BJ (cell line): ENCODE data around the gene IGSF8. TPM values are rescaled to one million over a fixed set of nuclear protein-coding genes. Genes with fewer than 3 reads are reported as not detected.

Experiments
- CTCF ChIA-PET: fragments of 350-600 bp; formaldehyde crosslinking; extraction: SDS; loops from one replicate; lab custom pipeline; 2021; ENCODE audit warnings: antibody characterized with exemption, inconsistent platforms; lab: Yijun Ruan, JAX
- POLR2A ChIA-PET: fragments of 300-600 bp; sonication (Branson Sonifier 250); formaldehyde crosslinking; extraction: SDS; loops from one replicate; lab custom pipeline; 2021; ENCODE audit warnings: antibody characterized with exemption; lab: Charles Lee
- DNase-seq: peaks from one replicate; pipeline ENCODE4 v3.0.0-alpha.2; 2011; ENCODE audit warnings: low read depth
- H3K27me3 ChIP-seq: 2 replicates; pipeline ENCODE4 v1.6.0; 2011; ENCODE audit warnings: low read length; ENCODE audit not compliant: control insufficient read depth, insufficient read depth
- H3K36me3 ChIP-seq: 2 replicates; pipeline ENCODE4 v1.5.1; 2011; ENCODE audit warnings: low read length; ENCODE audit not compliant: control insufficient read depth, insufficient read depth
- H3K4me3 ChIP-seq: 2 replicates; pipeline ENCODE4 v1.5.1; 2011; ENCODE audit warnings: low read depth, mild to moderate bottlenecking, control low read depth, low read length
- CTCF ChIP-seq: IDR thresholded peaks from 2 replicates; pipeline ENCODE4 v1.5.1; 2011; ENCODE audit warnings: low read depth, mild to moderate bottlenecking, control low read depth, inconsistent platforms, low read length, moderate library complexity; ENCODE audit not compliant: insufficient read depth
- polyA plus RNA-seq: library from polyadenylated mRNA; depleted of rRNA; stranded (reverse); fragments of >200 nt; gene quantifications from 2 replicates; pipeline ENCODE4 v1.2.3, GENCODE V29; 2011; rRNA removed

Gene IGSF8
- polyA plus RNA-seq, 1 experiment, result 29.7 TPM

GRCh38 chr1:160043543-160043942 is 54.9 kb downstream of the IGSF8 start:
- POLR2A ChIA-PET, result no interaction called here
- Histone ChIP-seq H3K27me3 (peaks cover 6% of the 10 kb centered on the region), H3K4me3 (no peak overlapping the region), H3K36me3 (no peaks in the 10 kb centered on the region)
- DNase-seq, result no peak
- CTCF ChIA-PET, result interaction anchor here (0.7 to 5.6 kb wide), 2 partner anchors 35 to 38 kb away, joined by 3 to 74 read pairs; partner anchors contain the start of gene KCNJ9
- TF ChIP-seq CTCF, result no peak

Other genes with a start within 250 kb of the IGSF8 start
- gene VSIG8, start 236.0 kb downstream of the IGSF8 start, polyA plus RNA-seq, result not detected in 2 replicates
- 0.56 TPM in 2 replicates for gene CFAP45, start 198.5 kb downstream of the IGSF8 start, polyA plus RNA-seq
- 628 and 745 TPM in 2 replicates for gene TAGLN2, start 173.1 kb downstream of the IGSF8 start, polyA plus RNA-seq
- not detected in 2 replicates for gene IGSF9, start 153.0 kb downstream of the IGSF8 start, polyA plus RNA-seq
- not detected in 2 replicates for gene SLAMF9, start 144.4 kb downstream of the IGSF8 start, polyA plus RNA-seq
- 3.5 and 4.8 TPM in 2 replicates for gene PIGM, start 66.6 kb downstream of the IGSF8 start, polyA plus RNA-seq
- not detected in 2 replicates for gene KCNJ10, start 28.5 kb downstream of the IGSF8 start, polyA plus RNA-seq
- not detected in 2 replicates for gene KCNJ9, start 17.1 kb downstream of the IGSF8 start, polyA plus RNA-seq
- gene ATP1A2, start 17.1 kb upstream of the IGSF8 start, polyA plus RNA-seq, result 0.49 and 1.1 TPM in 2 replicates
- gene ATP1A4, start 53.0 kb upstream of the IGSF8 start, polyA plus RNA-seq, result not detected in 2 replicates
- 1.4 and 1.5 TPM in 2 replicates for gene CASQ1, start 92.0 kb upstream of the IGSF8 start, polyA plus RNA-seq
- gene PEA15, start 106.8 kb upstream of the IGSF8 start, polyA plus RNA-seq, result 937 and 1,035 TPM in 2 replicates
- 84.0 and 87.3 TPM in 2 replicates for gene DCAF8, start 163.9 kb upstream of the IGSF8 start, polyA plus RNA-seq
- 52.6 and 69.1 TPM in 2 replicates for gene PEX19, start 186.5 kb upstream of the IGSF8 start, polyA plus RNA-seq
- gene COPA, start 244.6 kb upstream of the IGSF8 start, polyA plus RNA-seq, result 267 and 304 TPM in 2 replicates
- gene NCSTN, start 244.8 kb upstream of the IGSF8 start, polyA plus RNA-seq, result 214 and 260 TPM in 2 replicates